HG02588 (cell line): ENCODE results near the gene RFX1.
"Not testable (repeated sequence)": the region's sequence is repeated elsewhere in the genome, so short reads cannot be mapped to it uniquely, and the experiment has no call there.

ENCODE experiments used
- ATAC-seq: cut with Tn5 transposase; IDR thresholded peaks from one replicate; pipeline ENCODE4 v1.9.1; 2021; ENCODE audit warnings: mild to moderate bottlenecking, moderate library complexity; ENCODE audit not compliant: unreplicated experiment

The RFX1 gene

GRCh38 chr19:13979686-13980085, 26.4 kb downstream of the RFX1 start:
- no peak for ATAC-seq

GRCh38 chr19:13979244-13979615, 26.9 kb downstream of the RFX1 start:
- ATAC-seq: no peak

- ATAC-seq: no peak
Observed at GRCh38 chr19:13978351-13979243, 27.5 kb downstream of the RFX1 start.

- ATAC-seq: no peak
Observed at GRCh38 chr19:13977803-13978202, 28.3 kb downstream of the RFX1 start.

- no peak for ATAC-seq
Observed at GRCh38 chr19:13976446-13976845, 29.7 kb downstream of the RFX1 start.

- no peak for ATAC-seq
Observed at GRCh38 chr19:13975870-13976269, 30.2 kb downstream of the RFX1 start.

- ATAC-seq: no peak
Observed at GRCh38 chr19:13974073-13974472, 32.0 kb downstream of the RFX1 start.

- ATAC-seq: not testable (repeated sequence)
Observed at GRCh38 chr19:13973479-13973878, 32.6 kb downstream of the RFX1 start.

- ATAC-seq: no peak
Observed at GRCh38 chr19:13972368-13973155, 33.6 kb downstream of the RFX1 start.

GRCh38 chr19:13971868-13972267, 34.3 kb downstream of the RFX1 start:
- ATAC-seq: not testable (repeated sequence)

GRCh38 chr19:13969897-13970296, 36.2 kb downstream of the RFX1 start:
- ATAC-seq: no peak

GRCh38 chr19:13968999-13969398, 37.1 kb downstream of the RFX1 start:
- ATAC-seq: no peak

- no peak for ATAC-seq
Observed at GRCh38 chr19:13968383-13968935, 37.7 kb downstream of the RFX1 start.

- not testable (repeated sequence) for ATAC-seq
Observed at GRCh38 chr19:13967206-13967605, 38.9 kb downstream of the RFX1 start.

- ATAC-seq: no peak
Observed at GRCh38 chr19:13966684-13967128, 39.4 kb downstream of the RFX1 start.

- ATAC-seq: no peak
Observed at GRCh38 chr19:13965926-13966683, 40.0 kb downstream of the RFX1 start.

GRCh38 chr19:13965377-13965896, 40.7 kb downstream of the RFX1 start:
- ATAC-seq: no peak

- ATAC-seq: no peak
Observed at GRCh38 chr19:13964776-13965175, 41.3 kb downstream of the RFX1 start.

- ATAC-seq: no peak
Observed at GRCh38 chr19:13963603-13964105, 42.5 kb downstream of the RFX1 start.
